ENCODE measurements around the gene EXPH5. TPM values are rescaled to one million over a fixed set of nuclear protein-coding genes. Genes with fewer than 3 reads are reported as not detected.

EXPH5 gene
- total RNA-seq, 1 experiment from 2014 or later, result 18.1 TPM

- Mint-ChIP-seq H3K27ac (ENCODE audit: unreplicated experiment) (peak overlapping the region; percentile 58), H3K27me3 (ENCODE audit: insufficient read depth, unreplicated experiment) (no peaks in the 10 kb centered on the region), H3K36me3 (ENCODE audit: insufficient read depth, unreplicated experiment) (no peaks in the 10 kb centered on the region), H3K9me3 (ENCODE audit: unreplicated experiment) (no peaks in the 10 kb centered on the region), H3K4me3 (ENCODE audit: unreplicated experiment) (no peak overlapping the region), H3K4me1 (ENCODE audit: low read depth, unreplicated experiment) (peaks cover 48% of the 10 kb centered on the region)
- DNase-seq, result peak in 1 of 2 experiments; percentile 44
- H3K4me3 ChIP-seq (ENCODE audit: low read depth, low read length), result no peak overlapping the region
- H3K9me3 ChIP-seq, result no peaks in the 10 kb centered on the region
- no TSS peak for BruUV-seq (replicated peaks)
- POLR2A ChIA-PET, result no interaction called here
- H3K4me1 ChIP-seq, result peaks cover 27% of the 10 kb centered on the region
- intact Hi-C loops (cut with micrococcal nuclease; ENCODE audit: unreplicated experiment), result loop anchor here (1.0 kb wide), 1 partner anchor 32 kb away; the partner anchor contains the start of gene EXPH5
- no peaks in the 10 kb centered on the region for H3K36me3 ChIP-seq (ENCODE audit: control insufficient read depth, insufficient read depth, low read length)
- TF ChIP-seq CTCF (IDR thresholded peaks at IDR 0.05; ENCODE audit: insufficient read depth in 1 of 2, low read depth in 1 of 2, low read length in 1 of 2, severe bottlenecking in 1 of 2, unreplicated experiment in 1 of 2), result no peak
- H3K27me3 ChIP-seq (replicated peaks; ENCODE audit: control insufficient read depth, insufficient read depth, low read length), result no peaks in the 10 kb centered on the region
- CTCF ChIA-PET, result interaction anchor here (0.7 kb wide), 1 partner anchor 17 kb away, joined by 3 read pairs; no protein-coding TSS in a partner anchor
Observed at GRCh38 chr11:108561535-108561991, 32.0 kb downstream of the EXPH5 start.

- CTCF ChIA-PET, result no interaction called here
- no TSS peak for BruUV-seq (replicated peaks)
Observed at GRCh38 chr11:108559904-108560303, 33.7 kb downstream of the EXPH5 start.

GRCh38 chr11:108559340-108559739 is 34.2 kb downstream of the EXPH5 start:
- Histone ChIP-seq H3K4me1 (peaks cover 27% of the 10 kb centered on the region), H3K36me3 (ENCODE audit: control insufficient read depth, insufficient read depth, low read length) (no peaks in the 10 kb centered on the region), H3K9me3 (no peaks in the 10 kb centered on the region), H3K27me3 (replicated peaks; ENCODE audit: control insufficient read depth, insufficient read depth, low read length) (no peaks in the 10 kb centered on the region), H3K4me3 (ENCODE audit: low read depth, low read length) (no peak overlapping the region)
- POLR2A ChIA-PET, result interaction anchor here (0.6 to 1.2 kb wide), 3 partner anchors 21 to 61 kb away, joined by 3 to 5 read pairs (median 4); partner anchors contain the start of gene POGLUT3
- Mint-ChIP-seq H3K9me3 (ENCODE audit: unreplicated experiment) (no peaks in the 10 kb centered on the region), H3K27me3 (ENCODE audit: insufficient read depth, unreplicated experiment) (no peaks in the 10 kb centered on the region), H3K27ac (ENCODE audit: unreplicated experiment) (no peak overlapping the region), H3K36me3 (ENCODE audit: insufficient read depth, unreplicated experiment) (no peaks in the 10 kb centered on the region), H3K4me1 (ENCODE audit: low read depth, unreplicated experiment) (peaks cover 48% of the 10 kb centered on the region), H3K4me3 (ENCODE audit: unreplicated experiment) (no peak overlapping the region)
- intact Hi-C loops (cut with micrococcal nuclease; ENCODE audit: unreplicated experiment), result no loop called here
- DNase-seq, result no peak
- no peak for TF ChIP-seq CTCF (IDR thresholded peaks at IDR 0.05; ENCODE audit: insufficient read depth in 1 of 2, low read depth in 1 of 2, low read length in 1 of 2, severe bottlenecking in 1 of 2, unreplicated experiment in 1 of 2)
- no TSS peak for BruUV-seq (replicated peaks)
- CTCF ChIA-PET, result interaction anchor here (0.6 kb wide), 1 partner anchor 103 kb away, joined by 3 read pairs; no protein-coding TSS in a partner anchor

More at GRCh38 chr11:108559904-108560303, 33.7 kb downstream of the EXPH5 start:
- POLR2A ChIA-PET, result interaction anchor here (0.8 to 1.2 kb wide), 3 partner anchors 9 to 34 kb away, joined by 3 to 15 read pairs (median 8); partner anchors contain the start of gene EXPH5
- H3K36me3 ChIP-seq (ENCODE audit: control insufficient read depth, insufficient read depth, low read length), result no peaks in the 10 kb centered on the region
- Mint-ChIP-seq H3K27ac (ENCODE audit: unreplicated experiment) (no peak overlapping the region), H3K4me3 (ENCODE audit: unreplicated experiment) (no peak overlapping the region), H3K27me3 (ENCODE audit: insufficient read depth, unreplicated experiment) (no peaks in the 10 kb centered on the region), H3K36me3 (ENCODE audit: insufficient read depth, unreplicated experiment) (no peaks in the 10 kb centered on the region), H3K9me3 (ENCODE audit: unreplicated experiment) (no peaks in the 10 kb centered on the region), H3K4me1 (ENCODE audit: low read depth, unreplicated experiment) (peaks cover 48% of the 10 kb centered on the region)
- no peaks in the 10 kb centered on the region for H3K9me3 ChIP-seq
- intact Hi-C loops (cut with micrococcal nuclease; ENCODE audit: unreplicated experiment), result no loop called here
- no peak overlapping the region for H3K4me3 ChIP-seq (ENCODE audit: low read depth, low read length)
- DNase-seq, result peak in 1 of 2 experiments; percentile 37
- H3K4me1 ChIP-seq, result peaks cover 27% of the 10 kb centered on the region
- TF ChIP-seq CTCF (IDR thresholded peaks at IDR 0.05; ENCODE audit: insufficient read depth in 1 of 2, low read depth in 1 of 2, low read length in 1 of 2, severe bottlenecking in 1 of 2, unreplicated experiment in 1 of 2), result no peak
- H3K27me3 ChIP-seq (replicated peaks; ENCODE audit: control insufficient read depth, insufficient read depth, low read length), result no peaks in the 10 kb centered on the region

Data from Caco-2 (cell line).